Mucosa of rectum (tissue), 2 donors: ENCODE results near the gene IMPACT.

ENCODE experiments used
- H3K27ac ChIP-seq, 2 donors: one replicate each; pipeline ENCODE4 v1.7.0; 2013; ENCODE audit warnings: inconsistent platforms in 2 of 2, low read depth in 2 of 2, low read length in 2 of 2
- H3K27me3 ChIP-seq, 2 donors: one replicate each; pipeline ENCODE4 v1.7.0; 2013; ENCODE audit warnings: low read length in 2 of 2; ENCODE audit not compliant: control insufficient read depth in 2 of 2, insufficient read depth in 2 of 2
- H3K36me3 ChIP-seq, 2 donors: one replicate each; pipeline ENCODE4 v1.7.0; 2013; ENCODE audit warnings: low read length in 2 of 2; ENCODE audit not compliant: control insufficient read depth in 2 of 2, insufficient read depth in 2 of 2
- H3K4me1 ChIP-seq, 2 donors: one replicate each; pipeline ENCODE4 v1.7.0; 2013; ENCODE audit warnings: low read length in 2 of 2, mild to moderate bottlenecking in 1 of 2; ENCODE audit not compliant: control insufficient read depth in 2 of 2, insufficient read depth in 2 of 2
- H3K4me3 ChIP-seq, 2 donors: one replicate each; pipeline ENCODE4 v1.7.0; 2013; ENCODE audit warnings: low read length in 2 of 2
- H3K9ac ChIP-seq, 2 donors: one replicate each; pipeline ENCODE4 v1.7.0; 2013; ENCODE audit warnings: low read length in 2 of 2, low read depth in 1 of 2, mild to moderate bottlenecking in 1 of 2
- H3K9me3 ChIP-seq, 2 donors: one replicate each; pipeline ENCODE4 v1.7.0; 2013; ENCODE audit warnings: low read length in 2 of 2; ENCODE audit not compliant: control insufficient read depth in 2 of 2
- donor health status: healthy.
- donor health status: Normal muscosa, but diverticular disease.

Gene IMPACT

GRCh38 chr18:24470805-24471204, 44.3 kb downstream of the IMPACT start:
- H3K9ac ChIP-seq, result no peak overlapping the region
- H3K4me3 ChIP-seq, result no peak overlapping the region
- no peaks in the 10 kb centered on the region for H3K4me1 ChIP-seq
- no peaks in the 10 kb centered on the region for H3K36me3 ChIP-seq
- no peaks in the 10 kb centered on the region for H3K9me3 ChIP-seq
- H3K27me3 ChIP-seq, result no peaks in the 10 kb centered on the region
- no peak overlapping the region for H3K27ac ChIP-seq

DNA sequence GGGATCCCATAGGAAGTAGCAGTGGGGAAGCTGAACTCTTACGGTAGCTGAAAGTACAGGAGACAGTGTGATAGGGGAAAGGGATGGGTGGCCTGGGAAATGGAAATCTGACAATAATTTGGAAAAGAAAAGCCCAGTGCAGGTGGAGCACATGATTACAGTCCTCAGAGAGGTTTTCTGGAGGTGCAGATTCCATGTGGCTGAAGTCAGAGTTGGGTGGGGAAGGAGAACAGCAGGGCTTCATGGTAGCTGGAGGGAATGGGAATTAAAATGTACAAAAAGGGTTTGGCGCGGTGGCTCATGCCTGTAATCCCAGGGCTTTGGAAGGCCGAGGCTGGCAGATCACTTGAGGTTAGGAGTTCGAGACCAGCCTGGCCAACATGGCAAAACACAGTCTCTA, 46.1 kb downstream of the IMPACT start:
- no peaks in the 10 kb centered on the region for H3K27me3 ChIP-seq

DNA sequence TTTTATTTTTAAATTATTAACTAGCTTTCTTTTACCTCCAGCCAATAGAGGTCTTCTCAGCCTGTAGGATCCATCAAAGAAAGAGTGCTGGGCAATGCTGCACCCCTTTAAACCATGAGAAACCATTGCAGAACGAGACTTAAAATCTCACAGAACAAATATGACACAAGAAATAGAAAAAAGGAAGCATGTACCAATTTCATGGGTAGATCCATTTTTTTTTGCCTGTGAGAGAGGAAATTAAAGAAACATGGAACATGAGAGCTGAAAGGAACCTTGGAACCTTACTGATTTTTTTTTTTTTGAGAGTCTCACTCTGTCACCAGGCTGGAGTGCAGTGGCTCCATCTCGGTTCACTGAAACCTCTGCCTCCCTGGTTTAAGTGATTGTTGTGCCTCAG, 47.9 kb downstream of the IMPACT start:
- Histone ChIP-seq H3K4me1 (no peaks in the 10 kb centered on the region), H3K9ac (no peak overlapping the region), H3K27ac (no peak overlapping the region), H3K36me3 (no peaks in the 10 kb centered on the region), H3K4me3 (no peak overlapping the region), H3K27me3 (no peaks in the 10 kb centered on the region), H3K9me3 (no peaks in the 10 kb centered on the region)

More for the DNA sequence above, 46.1 kb downstream of the IMPACT start:
- Histone ChIP-seq H3K9me3 (no peaks in the 10 kb centered on the region), H3K27ac (no peak overlapping the region), H3K4me1 (no peaks in the 10 kb centered on the region), H3K36me3 (no peaks in the 10 kb centered on the region), H3K4me3 (no peak overlapping the region), H3K9ac (no peak overlapping the region)

- H3K9ac ChIP-seq, result no peak overlapping the region
These were observed 49.6 kb downstream of the IMPACT start for GRCh38 chr18:24475926-24476589.

GRCh38 chr18:24479371-24479770, 52.9 kb downstream of the IMPACT start:
- Histone ChIP-seq H3K36me3 (no peaks in the 10 kb centered on the region), H3K27me3 (no peaks in the 10 kb centered on the region), H3K4me1 (no peaks in the 10 kb centered on the region), H3K27ac (no peak overlapping the region), H3K9me3 (no peaks in the 10 kb centered on the region), H3K4me3 (no peak overlapping the region), H3K9ac (no peak overlapping the region)

More at GRCh38 chr18:24475926-24476589, 49.6 kb downstream of the IMPACT start:
- no peak overlapping the region for H3K27ac ChIP-seq
- no peaks in the 10 kb centered on the region for H3K4me1 ChIP-seq
- no peak overlapping the region for H3K4me3 ChIP-seq
- H3K9me3 ChIP-seq, result no peaks in the 10 kb centered on the region
- H3K27me3 ChIP-seq, result no peaks in the 10 kb centered on the region
- no peaks in the 10 kb centered on the region for H3K36me3 ChIP-seq

GRCh38 chr18:24482821-24483220, 56.4 kb downstream of the IMPACT start:
- Histone ChIP-seq H3K9me3 (no peaks in the 10 kb centered on the region), H3K27ac (no peak overlapping the region), H3K36me3 (no peaks in the 10 kb centered on the region), H3K4me3 (no peak overlapping the region), H3K27me3 (no peaks in the 10 kb centered on the region), H3K4me1 (peaks cover 0 to 1% of the 10 kb centered on the region in 2 donors), H3K9ac (no peak overlapping the region)

DNA sequence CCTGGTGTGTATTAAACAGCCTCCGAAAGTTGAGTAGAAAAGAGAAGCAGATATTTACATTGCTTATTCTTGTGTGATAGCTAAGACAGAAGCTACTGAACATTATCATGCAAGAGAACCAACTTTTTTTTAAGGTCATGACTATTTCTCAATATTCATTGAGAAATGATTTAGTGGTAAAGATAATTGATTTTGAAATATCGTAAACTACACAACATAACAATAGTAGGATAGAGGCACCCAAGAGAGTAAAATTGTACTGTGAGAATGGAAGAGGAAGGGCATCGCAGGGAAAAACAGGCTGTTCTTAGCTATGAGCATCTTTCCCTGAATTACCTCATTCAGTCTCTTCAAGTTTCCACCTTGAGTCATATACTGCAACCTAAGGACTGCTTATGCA, 59.2 kb downstream of the IMPACT start:
- Histone ChIP-seq H3K9ac (no peak overlapping the region), H3K4me1 (peaks cover 0 to 5% of the 10 kb centered on the region in 2 donors)

GRCh38 chr18:24486684-24487083, 60.2 kb downstream of the IMPACT start:
- Histone ChIP-seq H3K27ac (no peak overlapping the region), H3K27me3 (no peaks in the 10 kb centered on the region), H3K36me3 (no peaks in the 10 kb centered on the region), H3K4me3 (no peak overlapping the region), H3K9me3 (no peaks in the 10 kb centered on the region), H3K4me1 (peaks cover 0 to 5% of the 10 kb centered on the region in 2 donors), H3K9ac (no peak overlapping the region)

More for the DNA sequence above, 59.2 kb downstream of the IMPACT start:
- Histone ChIP-seq H3K9me3 (no peaks in the 10 kb centered on the region), H3K27ac (no peak overlapping the region), H3K4me3 (no peak overlapping the region), H3K36me3 (no peaks in the 10 kb centered on the region), H3K27me3 (no peaks in the 10 kb centered on the region)

DNA sequence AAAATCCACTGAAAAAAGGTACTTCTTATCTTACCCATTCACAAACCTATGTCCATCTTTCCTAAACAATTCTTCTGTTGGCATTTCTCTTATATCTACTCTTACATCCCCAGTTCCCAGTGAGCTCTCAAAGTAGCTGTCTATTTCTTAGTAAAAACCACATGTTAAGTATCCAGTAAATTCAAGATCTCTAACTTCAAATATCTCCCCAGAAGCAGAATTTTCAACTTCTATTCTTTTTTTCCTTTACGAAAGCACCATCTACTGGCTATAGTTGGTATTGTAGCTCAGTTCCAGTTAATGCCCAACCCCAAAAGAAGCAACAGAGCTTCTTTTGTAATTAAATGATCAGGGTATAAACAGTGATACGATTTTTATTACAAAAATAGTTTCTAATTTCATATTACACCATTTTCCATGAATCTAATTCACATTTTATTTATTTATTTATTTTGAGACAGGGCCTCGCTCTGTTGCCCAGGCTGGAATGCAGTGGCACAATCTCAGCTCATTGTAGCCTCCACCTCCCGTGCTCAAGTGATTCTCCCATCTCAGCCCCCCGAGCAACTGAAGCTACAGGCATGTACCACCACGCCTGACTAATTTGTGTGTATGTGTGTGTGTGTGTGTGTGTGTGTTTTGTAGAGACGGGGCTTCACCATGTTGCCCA, 62.5 kb downstream of the IMPACT start:
- H3K9ac ChIP-seq, result no peak overlapping the region
- no peaks in the 10 kb centered on the region for H3K27me3 ChIP-seq
- H3K4me1 ChIP-seq, result peaks cover 0 to 5% of the 10 kb centered on the region in 2 donors

DNA sequence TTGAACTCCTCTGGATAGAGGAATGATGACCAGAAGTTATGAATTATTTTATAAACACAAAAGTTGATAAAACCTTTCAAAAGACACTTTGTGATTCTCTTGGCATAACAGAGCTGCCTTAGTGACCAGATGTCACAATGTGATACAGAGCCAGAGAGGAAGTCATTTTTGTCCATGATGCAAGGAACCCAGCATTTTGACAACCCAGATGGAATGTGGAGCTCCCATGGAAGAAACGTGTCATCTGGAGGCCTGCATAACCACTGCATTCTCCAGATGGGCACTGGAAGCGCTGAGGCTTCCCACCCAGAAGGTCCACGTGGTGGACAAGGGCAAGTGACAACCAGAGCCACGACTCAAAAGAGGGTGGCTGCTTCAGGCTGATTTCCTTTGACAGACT, 64.1 kb downstream of the IMPACT start:
- Histone ChIP-seq H3K9me3 (no peaks in the 10 kb centered on the region), H3K4me3 (no peak overlapping the region), H3K27me3 (no peaks in the 10 kb centered on the region), H3K27ac (no peak overlapping the region), H3K36me3 (no peaks in the 10 kb centered on the region), H3K9ac (no peak overlapping the region), H3K4me1 (peaks cover 0 to 5% of the 10 kb centered on the region in 2 donors)

More for the DNA sequence above, 62.5 kb downstream of the IMPACT start:
- Histone ChIP-seq H3K9me3 (no peaks in the 10 kb centered on the region), H3K4me3 (no peak overlapping the region), H3K27ac (no peak overlapping the region), H3K36me3 (no peaks in the 10 kb centered on the region)
